HL-60 (cell line): ENCODE measurements around the gene FGF21.

Experiments
- CTCF ChIP-seq: IDR thresholded peaks from one replicate; pipeline ENCODE4 v1.5.1; 2011; ENCODE audit warnings: low read length, control low read depth, inconsistent platforms; ENCODE audit not compliant: insufficient read depth
- POLR2AphosphoS5 ChIP-seq: IDR thresholded peaks from 2 replicates; pipeline ENCODE4 v1.6.1; 2012; ENCODE audit warnings: low read depth
- REST ChIP-seq: IDR thresholded peaks from 2 replicates; pipeline ENCODE4 v1.6.1; 2012; ENCODE audit warnings: low read depth; ENCODE audit not compliant: insufficient replicate concordance
- SPI1 ChIP-seq: IDR thresholded peaks from 2 replicates; pipeline ENCODE4 v1.6.1; 2012; ENCODE audit warnings: low read depth, mild to moderate bottlenecking, borderline replicate concordance

- TF ChIP-seq CTCF (no peak), POLR2AphosphoS5 (no peak), REST (no peak), SPI1 (no peak)
Measured at GRCh38 chr19:48718711-48719231, 36.6 kb upstream of the FGF21 start.
